CD4-positive, alpha-beta T cell treated with Interleukin-12 subunit alpha and Interleukin-12 subunit beta, for 1 hour (primary cell): ENCODE data around the gene IL17RA.

ENCODE experiments used
- DNase-seq: peaks from one replicate; pipeline ENCODE4 v3.0.0-alpha.2; 2020

IL17RA gene

DNA sequence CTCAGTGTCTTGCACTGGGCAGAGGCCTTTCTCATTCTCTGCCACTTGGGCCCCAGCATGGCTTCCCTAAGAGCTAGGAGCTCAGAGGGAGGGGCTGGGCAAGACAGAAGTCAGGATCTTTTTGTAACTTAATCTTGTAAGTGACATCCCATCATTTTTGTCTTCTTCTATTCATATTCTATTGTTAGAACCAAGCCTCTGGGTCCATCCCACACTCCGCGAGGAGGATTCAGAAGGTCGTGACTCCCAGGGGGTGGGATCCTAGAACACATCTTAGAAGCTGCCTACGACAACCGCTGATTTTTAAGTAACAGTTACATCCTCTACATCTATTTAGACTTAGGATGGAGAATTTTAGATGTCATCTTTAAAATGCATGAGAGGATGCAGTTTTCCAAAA, 1.5 kb upstream of the IL17RA start:
- DNase-seq = no peak

DNA sequence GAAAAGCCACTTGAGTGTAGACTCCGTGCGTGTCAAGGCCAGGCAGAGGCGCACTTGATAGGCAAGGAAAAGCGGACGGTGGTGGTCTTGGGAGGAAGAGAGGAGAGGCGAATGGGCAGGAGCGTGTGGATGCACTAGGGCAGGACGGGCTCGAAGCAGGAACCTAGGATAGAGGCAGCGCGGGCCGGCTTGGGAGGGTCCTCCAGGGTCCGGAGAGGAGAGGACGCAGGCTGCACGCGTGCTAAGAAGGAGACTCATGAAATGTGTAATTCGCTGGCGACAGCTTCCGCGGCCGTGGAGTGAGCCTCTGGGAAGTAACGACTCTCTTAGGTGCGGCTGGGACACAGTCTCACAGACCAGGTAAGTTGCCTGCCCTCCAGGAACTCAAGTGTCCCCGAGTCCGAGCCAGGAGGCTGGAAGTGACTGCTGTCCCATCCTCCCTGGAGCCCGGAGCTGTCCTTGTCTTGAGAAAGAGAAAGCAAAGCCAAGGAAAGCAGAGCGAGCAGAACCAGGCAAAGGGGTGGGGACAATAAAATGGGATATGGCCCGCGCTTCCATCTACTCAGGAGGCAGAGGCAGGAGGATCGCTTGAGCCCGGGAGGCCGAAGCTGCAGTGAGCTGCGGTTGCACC, 874 bp upstream of the IL17RA start:
- DNase-seq = no peak

DNA sequence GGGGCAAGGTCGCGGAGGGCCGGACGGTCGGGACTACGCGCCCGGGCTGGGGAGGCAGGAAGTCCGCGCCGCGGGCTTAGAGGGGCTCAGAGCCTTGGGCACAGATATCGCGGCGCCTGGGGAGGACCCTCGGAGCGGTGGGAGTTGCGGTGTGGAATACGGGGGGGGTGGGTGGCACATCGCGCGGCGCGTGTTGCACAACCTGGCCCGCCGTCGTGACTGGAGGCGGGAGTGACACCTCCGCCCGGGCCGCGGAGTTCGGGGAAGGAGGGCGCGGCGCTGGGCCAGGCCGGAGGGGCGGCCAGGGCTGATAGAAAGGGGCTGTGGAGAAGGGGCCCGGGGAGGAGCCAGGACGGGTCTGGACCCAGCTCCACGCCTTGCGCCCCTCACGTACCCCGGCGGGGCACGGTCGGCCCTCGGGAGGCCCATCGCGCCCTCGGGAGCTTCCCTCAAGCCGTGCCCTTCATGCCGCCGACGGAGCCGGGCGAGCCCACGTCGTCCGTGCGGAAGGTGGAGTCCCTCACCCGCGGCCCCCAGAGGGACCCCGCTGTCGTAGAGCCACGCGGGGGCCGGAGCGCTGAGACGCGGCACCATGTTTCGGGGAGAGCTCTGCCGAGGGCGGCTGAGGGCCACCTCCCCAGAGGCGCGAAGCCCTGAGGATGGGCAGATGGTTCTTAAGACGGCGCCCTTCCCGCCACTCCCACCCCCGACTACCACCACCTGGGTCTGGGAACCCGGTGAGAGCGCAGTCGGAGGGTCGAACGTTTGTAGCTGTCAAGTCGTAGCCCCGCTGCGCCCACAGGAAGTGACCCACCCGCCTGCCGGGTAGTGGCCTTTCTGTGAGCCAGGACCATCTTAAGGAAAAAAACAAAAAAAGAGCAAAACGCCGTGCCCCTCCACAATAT, 729 bp downstream of the IL17RA start:
- peak; percentile 21 for DNase-seq

DNA sequence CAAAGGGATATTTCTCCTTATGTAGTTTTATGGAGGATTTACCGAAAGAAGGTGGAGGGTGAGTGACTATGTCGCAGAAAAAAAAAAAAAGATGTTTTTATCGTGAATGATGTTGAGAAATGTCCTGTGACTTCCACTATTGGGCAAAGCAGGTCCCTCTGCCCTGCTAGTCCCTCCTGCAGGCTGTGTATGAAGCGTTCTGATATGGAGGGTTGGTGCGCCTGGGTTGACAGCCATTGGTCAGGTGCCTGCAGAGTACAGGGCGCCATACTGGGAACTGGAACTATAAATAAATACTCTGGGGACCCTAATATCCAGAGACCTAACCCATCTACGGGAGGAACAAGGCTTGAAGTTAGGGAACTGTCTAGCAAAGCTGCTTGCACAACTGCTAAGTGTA, 1.5 kb downstream of the IL17RA start:
- peak; percentile 18 for DNase-seq

DNA sequence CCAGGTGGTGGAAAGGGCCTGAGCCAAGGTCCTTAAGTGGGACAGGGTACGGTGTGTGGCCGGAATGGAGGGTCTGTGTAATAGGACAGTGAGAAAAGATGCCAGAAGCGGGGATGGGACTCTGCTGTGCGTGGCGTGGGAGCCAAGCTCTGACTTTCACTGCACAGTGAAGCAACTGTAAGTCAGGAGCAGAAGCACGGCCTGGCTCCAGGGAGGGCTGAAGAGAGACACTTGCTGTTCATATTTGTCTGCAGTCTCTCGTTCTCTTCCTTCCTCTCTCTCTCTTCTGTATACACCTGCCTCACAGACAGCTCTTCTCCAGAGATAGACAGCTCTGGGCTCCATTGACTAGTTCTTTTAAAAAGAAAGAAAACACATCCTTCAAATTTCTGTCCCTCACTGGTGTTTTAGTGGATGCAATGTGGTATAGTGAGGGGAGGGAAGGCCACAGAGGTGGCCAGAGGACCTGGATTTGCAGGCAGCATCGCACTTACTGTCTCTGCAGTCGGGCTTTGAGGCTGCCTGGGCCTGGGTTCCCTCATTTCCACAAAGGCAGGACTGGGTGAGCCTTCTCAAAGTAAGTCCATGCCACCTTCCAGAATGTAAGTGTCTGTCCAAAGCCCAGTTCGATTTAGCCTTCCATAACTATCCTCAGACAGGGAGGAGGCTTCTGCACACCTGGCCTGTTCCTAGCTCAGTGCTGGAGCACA, 2.1 kb downstream of the IL17RA start:
- no peak for DNase-seq

DNA sequence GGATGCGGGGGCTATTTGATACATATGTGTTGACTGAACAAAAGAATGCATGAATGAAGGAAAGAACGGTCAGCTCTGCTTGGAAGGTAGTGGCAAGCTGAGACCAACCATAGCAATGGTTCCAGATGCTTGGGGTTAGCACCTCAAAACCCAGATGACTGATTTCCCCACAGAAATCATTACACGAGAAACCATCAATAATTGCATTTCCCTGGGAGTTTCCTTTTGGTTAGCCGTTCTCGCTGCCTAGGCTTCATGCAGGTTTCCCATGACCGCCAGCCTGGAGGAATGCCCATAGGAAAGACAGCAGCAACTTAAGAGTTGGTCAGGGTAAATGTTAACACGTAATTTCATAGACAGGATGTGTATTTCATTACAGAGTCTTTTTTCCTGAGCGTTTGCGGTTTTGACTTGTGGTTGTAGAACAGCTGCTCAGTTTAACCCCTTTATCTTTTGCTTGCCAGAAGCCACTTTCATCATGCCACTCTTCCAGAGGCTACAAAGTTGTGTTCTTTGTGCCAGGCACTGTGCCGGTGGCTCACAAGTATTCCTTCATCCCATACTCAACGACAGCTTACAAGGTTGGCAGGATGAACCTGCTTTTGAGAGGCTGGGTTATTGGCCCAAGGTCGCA, 2.8 kb downstream of the IL17RA start:
- DNase-seq = peak; percentile 67

DNA sequence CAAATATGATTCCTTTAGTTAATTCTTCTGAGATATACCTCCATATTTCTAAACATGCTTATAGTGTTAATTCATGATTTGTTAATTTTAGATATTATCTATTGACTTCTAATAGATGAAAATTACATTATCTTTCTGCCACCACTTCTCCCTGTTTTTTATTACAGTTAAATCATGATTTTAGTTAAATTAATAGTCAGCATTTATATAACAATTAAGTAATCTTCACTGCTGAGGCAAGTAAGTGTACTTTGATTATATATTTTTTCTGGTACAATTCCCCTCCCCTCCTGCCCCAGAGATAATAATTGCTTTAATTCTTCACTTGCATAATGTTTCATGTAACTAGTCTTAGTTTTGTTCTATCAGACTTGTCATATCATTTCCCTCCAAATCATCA, 5.8 kb downstream of the IL17RA start:
- no peak for DNase-seq

DNA sequence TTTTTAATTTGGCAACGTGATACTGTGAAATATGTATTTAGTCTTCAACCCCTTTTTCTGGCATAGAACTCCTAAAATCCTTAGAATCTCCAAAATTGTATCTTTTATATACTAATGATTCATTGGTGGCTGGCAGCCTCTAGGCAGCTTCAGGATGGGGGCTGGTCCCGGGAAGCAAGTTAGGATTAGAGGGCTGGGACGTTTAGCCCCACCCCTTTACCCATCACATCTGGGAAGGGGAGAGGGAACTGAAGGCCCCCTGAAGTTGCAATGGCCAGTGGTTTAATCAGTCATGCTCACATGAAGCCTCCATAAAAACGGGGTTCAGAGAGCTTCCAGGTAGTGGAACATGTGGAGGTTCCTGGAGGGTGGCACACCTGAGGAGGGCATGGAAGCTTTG, 7.1 kb downstream of the IL17RA start:
- DNase-seq = no peak

DNA sequence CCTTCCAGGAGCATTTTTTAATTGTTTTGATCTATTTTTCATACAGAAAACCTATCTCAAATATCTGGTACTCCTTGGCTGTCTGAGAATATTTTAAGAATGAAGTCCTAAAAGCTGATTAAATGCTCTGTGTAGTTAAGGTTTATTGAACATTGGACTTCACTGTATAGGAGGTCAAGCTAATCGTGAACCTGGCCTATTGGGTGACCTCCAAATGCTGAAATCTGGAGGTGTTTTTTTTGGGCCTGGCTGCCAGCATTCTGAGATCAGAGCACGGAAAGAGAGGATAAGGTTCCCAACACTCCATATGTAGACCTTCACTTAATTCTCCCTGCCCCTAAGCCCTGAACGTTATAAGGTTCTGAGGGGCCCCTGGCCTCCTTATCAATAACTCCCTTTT, 8.3 kb downstream of the IL17RA start:
- no peak for DNase-seq

DNA sequence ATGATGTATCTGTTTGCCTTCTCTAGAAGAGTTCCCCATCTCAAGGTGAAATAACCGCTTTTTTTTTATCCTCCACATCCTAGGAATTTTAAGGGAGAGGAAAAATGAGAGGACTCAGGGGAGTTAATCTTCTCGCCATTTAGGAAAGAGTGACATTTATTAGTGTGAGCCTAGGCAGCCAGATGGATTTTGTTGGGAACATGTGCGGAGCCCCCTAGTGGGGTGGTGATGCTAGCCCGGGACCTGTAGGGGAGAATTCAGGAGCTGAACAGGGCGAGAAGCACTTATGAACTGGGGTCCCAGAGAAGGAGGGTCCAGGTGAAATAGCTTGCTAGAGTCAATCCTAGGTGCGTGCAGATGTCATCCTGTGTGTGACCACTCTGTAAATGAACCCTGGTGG, 10.7 kb downstream of the IL17RA start:
- DNase-seq = no peak

DNA sequence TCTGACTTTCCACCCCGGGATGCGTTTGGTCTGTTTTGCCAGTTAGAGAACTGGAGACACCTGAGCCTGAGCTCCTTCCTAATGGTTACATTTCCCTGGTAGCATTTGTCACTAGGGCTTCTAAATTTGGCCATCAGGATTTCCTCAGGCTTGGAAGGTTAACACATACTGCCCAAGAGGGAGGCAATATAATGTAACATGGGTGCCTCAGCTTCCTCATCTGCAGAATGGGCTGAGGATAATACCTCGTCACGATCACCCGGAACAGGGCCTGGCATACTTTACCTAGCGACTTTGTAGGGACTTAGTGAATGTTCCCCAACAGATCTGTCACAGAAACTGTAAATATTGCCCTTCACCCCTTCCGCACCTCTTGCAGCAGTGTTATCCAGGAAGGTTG, 11.3 kb downstream of the IL17RA start:
- DNase-seq = no peak

DNA sequence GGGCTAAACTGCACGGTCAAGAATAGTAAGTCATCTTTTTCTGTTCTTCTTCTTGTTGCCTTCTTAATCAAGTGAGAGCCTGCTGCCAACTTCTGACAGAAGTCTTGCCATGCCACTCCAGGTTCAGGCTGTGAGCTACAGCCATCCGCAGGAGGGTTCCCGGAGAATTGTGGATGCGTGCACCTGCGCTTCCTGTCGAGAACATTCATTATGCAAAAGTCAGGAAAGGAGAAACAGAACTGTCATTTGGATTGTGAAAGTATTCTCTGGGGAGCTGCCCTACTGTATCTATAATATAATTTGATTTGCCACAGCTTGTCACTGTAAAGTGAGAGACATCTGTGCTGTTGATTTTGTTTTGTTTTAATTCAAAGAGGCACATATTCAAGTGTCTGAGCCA, 12.3 kb downstream of the IL17RA start:
- DNase-seq = no peak

DNA sequence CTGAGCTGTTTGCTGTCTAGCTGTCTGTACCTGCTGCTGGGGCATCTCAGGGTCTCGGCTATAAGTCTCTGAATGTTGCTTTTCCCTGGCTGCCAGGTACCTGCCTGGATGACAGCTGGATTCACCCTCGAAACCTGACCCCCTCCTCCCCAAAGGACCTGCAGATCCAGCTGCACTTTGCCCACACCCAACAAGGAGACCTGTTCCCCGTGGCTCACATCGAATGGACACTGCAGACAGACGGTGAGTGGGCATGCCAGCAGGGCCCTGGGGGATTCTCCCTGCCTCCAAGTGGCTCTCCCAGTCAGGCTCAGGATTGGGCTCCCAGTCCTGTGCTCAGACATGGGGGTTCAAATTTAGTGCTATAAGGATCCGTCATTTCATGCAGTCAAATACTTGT, 12.9 kb downstream of the IL17RA start:
- no peak for DNase-seq

DNA sequence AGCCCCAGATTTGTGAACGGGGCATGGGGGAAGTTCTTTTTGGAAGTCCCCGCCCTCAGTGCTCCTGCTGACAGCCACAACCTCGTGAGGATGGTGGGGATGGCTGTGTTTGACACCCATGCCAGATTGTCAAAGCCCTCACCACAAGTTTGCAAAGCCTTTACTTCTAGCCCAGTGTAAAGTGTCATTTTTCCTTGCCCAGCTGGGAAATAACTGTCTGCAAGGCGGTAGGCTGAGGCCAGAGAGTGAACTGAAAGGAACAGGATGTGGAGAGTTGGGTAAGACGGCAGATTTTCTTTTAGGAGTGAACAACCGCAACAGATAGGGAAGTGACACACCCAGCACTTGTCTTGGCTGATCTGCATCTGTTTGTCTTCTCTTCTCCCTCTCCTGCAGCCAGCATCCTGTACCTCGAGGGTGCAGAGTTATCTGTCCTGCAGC, 13.6 kb downstream of the IL17RA start:
- DNase-seq = peak; percentile 37

DNA sequence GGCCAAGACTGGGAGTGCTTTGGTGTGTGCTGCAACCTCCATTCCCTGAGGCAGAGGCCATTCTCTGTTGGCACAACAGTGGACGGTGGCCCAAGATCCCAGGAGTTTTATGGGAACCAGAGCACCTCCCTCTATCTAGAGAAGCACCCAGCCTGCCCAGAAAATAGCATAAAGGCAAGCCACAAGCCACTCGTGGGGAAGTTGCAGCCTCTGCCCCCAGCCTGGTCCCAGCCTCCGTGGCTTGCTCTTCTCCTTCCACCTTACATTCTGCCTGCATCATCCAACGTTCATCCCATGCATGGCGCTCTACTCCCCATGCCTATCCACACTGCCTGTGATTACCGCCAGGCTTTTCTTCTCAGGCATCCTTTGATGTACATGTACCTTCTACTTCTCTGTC, 15.8 kb downstream of the IL17RA start:
- DNase-seq = no peak

DNA sequence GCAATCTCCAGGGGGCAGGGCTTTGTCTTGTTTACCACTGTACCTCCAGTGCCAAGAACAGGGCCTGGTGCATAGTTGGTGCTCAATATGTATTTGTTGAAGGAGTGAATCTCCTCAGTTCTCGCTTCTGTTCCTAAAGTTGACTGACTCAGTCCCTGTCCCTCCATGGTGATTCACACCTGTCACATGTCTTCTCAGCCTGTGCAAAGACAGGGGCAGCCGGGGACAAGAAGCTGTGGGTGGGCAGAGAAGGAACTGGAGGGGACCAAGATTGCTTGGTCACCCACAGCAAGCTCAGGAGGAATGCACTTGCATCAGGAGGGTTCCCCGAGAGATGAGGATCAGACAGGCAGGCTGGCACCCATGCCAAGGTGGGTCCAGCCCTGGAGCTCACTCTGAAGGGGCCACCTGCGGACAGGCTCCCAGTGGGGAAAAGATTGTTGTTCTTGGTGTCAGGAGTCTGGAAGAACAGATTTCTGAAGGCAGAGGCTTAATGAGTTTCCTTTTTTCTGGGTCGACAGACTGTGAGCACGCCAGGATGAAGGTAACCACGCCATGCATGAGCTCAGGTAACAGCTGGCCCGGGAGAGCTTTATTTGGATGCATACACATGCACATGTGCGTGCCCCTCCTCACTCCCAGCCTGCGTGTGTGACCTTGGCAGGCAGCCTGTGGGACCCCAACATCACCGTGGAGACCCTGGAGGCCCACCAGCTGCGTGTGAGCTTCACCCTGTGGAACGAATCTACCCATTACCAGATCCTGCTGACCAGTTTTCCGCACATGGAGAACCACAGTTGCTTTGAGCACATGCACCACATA, 16.9 kb downstream of the IL17RA start:
- DNase-seq = no peak

DNA sequence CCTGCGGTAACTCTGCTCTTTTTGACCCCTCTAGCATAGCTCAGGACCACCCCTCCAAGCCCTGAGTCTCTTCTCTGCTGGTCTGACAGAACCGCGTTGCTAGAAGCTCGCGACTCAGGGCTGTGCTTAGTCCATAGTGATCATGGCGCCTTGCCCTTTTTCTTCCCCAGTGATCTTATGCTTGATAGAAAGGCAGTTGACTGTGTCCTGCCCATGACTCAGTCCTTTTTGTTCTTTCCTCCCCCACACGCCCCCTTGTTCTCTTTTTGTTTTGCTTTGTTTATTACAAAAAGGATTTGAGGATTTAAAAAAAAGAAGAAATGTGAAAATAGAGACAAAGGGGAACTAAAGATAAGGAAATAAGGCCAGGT, 17.5 kb downstream of the IL17RA start:
- DNase-seq = no peak

DNA sequence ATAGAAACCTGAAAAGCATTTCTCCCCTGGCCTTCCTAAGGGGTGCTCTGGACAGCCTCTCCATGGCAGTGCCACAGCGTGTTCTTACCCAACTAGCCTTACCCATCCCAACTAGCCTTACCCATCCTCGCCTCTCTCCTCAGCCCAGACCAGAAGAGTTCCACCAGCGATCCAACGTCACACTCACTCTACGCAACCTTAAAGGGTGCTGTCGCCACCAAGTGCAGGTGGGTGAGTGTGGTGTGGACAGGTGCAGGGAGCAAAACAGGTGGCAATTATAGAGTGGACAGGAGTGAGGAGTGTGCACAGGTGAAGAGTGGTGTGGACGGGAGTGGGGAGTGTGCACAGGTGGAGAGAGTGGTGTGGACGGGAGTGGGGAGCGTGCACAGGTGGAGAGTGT, 18.6 kb downstream of the IL17RA start:
- DNase-seq = no peak

DNA sequence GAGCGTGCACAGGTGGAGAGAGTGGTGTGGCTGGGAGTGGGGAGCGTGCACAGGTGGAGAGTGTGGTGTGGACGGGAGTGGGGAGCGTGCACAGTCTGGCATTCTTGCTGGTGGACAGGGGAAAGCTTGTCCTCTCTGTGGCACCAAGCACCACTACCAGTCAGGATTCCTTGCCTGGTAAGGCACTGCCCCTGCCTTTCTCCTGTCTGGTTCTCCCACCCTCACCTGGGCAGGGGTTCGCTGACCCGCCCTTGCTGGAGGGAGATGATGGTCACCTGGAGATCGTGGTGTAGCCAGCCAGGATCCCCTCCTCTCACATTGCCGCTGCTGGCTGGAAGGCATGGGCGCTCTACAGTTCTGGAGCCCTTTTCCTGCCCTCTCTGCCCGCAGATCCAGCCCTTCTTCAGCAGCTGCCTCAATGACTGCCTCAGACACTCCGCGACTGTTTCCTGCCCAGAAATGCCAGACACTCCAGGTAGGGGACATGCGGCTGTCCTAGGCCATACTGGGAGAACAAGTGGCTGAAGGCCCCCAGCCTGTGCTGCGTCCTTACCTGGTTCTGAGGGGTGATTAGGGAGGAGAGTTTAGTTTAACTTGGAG, 19.6 kb downstream of the IL17RA start:
- DNase-seq = no peak

DNA sequence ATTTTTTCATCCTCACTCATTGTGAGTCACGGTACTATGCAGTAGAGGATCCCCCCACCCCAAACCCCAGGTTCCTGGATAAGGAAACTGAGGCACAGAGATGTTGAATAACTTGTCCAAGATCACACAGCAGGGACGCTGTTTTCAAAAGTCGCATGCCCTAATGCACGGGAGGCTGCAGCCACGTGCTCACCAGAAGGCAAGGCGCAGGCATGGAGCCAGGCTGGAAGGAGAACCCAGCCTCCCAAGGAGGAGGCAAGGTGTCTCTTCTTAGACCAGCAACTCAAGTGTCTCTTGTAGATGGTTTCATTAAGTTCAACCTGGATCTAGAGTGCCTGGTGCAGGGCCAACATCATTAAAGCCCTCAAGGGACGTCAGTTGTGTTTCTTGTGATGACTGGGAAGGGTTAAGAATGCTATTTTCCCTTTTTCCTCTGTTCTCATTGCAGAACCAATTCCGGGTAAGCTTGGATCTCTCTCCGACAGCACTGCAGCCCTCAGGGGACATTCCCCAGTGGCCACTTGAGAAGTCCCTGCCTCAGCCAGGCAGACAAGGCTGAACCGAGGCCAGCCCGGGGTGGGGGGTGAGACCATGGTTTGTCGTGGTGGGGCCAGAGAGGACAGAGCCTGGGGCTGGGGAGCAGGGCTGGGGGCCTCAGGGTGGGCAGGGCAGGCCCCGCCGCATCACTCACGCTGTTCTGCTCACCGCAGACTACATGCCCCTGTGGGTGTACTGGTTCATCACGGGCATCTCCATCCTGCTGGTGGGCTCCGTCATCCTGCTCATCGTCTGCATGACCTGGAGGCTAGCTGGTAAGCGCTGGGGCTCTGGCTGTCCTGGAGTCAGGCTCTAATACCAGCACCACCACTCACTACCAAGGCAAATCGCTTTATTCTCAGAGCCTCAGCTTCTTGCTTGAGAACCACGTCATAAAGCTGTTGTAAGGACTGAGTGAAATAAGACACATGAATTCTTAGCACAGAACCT, 20.6 kb downstream of the IL17RA start:
- no peak for DNase-seq
